GM12878 (cell line): Measurements from ENCODE around the gene LHFPL4. TPM values are rescaled to one million over a fixed set of nuclear protein-coding genes. Genes with fewer than 3 reads are reported as not detected.

ENCODE experiments used
- ATAC-seq: fragments of 200-7000 bp; cut with Tn5 transposase; 3 replicates; pipeline ENCODE4 v1.9.1; 2020; ENCODE audit warnings: mild to moderate bottlenecking, moderate library complexity
- BruUV-seq: library from RNA; stranded (reverse); fragments of 400-500 nt; replicated peaks from 2 replicates; lab custom pipeline; 2021; lab: Mats Ljungman, UMichigan
- CTCF ChIA-PET: fragments of 300-600 bp; sonication (Branson Sonifier 250); formaldehyde crosslinking; extraction: SDS; loops from one replicate; lab custom pipeline; 2021; ENCODE audit warnings: inconsistent platforms; lab: Yijun Ruan, JAX
- POLR2A ChIA-PET: fragments of 350-600 bp; formaldehyde crosslinking; extraction: SDS; loops from one replicate; lab custom pipeline; 2021; ENCODE audit warnings: inconsistent platforms; lab: Charles Lee
- RAD21 ChIA-PET: fragments of 300-600 bp; sonication (Branson Sonifier 250); formaldehyde crosslinking; loops from one replicate; lab custom pipeline; 2023; ENCODE audit warnings: antibody characterized with exemption; ENCODE audit not compliant: unreplicated experiment; lab: Charles Lee
- SMC1A ChIA-PET: fragments of 300-600 bp; sonication (Branson Sonifier 250); formaldehyde crosslinking; loops from one replicate; lab custom pipeline; 2023; ENCODE audit not compliant: unreplicated experiment, uncharacterized antibody; lab: Charles Lee
- DNase-seq: peaks from one replicate; pipeline ENCODE4 v3.0.0-alpha.2; 2011; ENCODE audit warnings: low read depth, low spot score
- FAIRE-seq: peaks from 3 replicates; lab custom pipeline; 2011; peaks lifted over from hg19 to GRCh38; lab: Jason Lieb, UNC
- H2AFZ ChIP-seq: 2 replicates; pipeline ENCODE4 v1.6.0; 2011; ENCODE audit warnings: low read depth, low read length, control low read depth; ENCODE audit not compliant: control insufficient read depth
- H3K27ac ChIP-seq: 2 replicates; pipeline ENCODE4 v1.5.1; 2011; ENCODE audit warnings: control low read depth; ENCODE audit not compliant: control insufficient read depth, insufficient read depth
- H3K27me3 ChIP-seq, 2 experiments: replicated peaks in 1 of 2; 2 replicates each; pipeline versions ENCODE4 v1.6.0 to v1.6.1; 2011; ENCODE audit warnings: low read length in 1 of 2; ENCODE audit not compliant: control insufficient read depth in 2 of 2, insufficient read depth in 2 of 2
- H3K36me3 ChIP-seq, 2 experiments: 2 replicates each; pipeline ENCODE4 v1.5.1; 2011; ENCODE audit warnings: low read length in 1 of 2; ENCODE audit not compliant: control insufficient read depth in 2 of 2, insufficient read depth in 2 of 2
- H3K4me1 ChIP-seq: 2 replicates; pipeline ENCODE4 v1.6.1; 2011; ENCODE audit warnings: mild to moderate bottlenecking, low read length, moderate library complexity, mixed read lengths; ENCODE audit not compliant: control insufficient read depth, insufficient read depth
- H3K4me2 ChIP-seq: 2 replicates; pipeline ENCODE4 v1.6.0; 2011; ENCODE audit warnings: control low read depth; ENCODE audit not compliant: control insufficient read depth, insufficient read depth
- H3K4me3 ChIP-seq: fragments of 200-600 bp; sonication (generic); 2 replicates; pipeline ENCODE4 v1.5.1; 2016
- H3K79me2 ChIP-seq: 2 replicates; pipeline ENCODE4 v1.6.0; 2011; ENCODE audit warnings: low read length; ENCODE audit not compliant: control insufficient read depth, insufficient read depth
- H3K9ac ChIP-seq: 2 replicates; pipeline ENCODE4 v1.8.0; 2011; ENCODE audit warnings: low read length, control low read depth, mixed read lengths; ENCODE audit not compliant: control insufficient read depth, insufficient read depth
- H3K9me3 ChIP-seq: replicated peaks from 3 replicates; pipeline ENCODE4 v1.5.1; 2011; ENCODE audit warnings: mild to moderate bottlenecking, low read length; ENCODE audit not compliant: control insufficient read depth, insufficient read depth
- H4K20me1 ChIP-seq: 2 replicates; pipeline ENCODE4 v1.6.0; 2011; ENCODE audit not compliant: control insufficient read depth, insufficient read depth
- BHLHE40 ChIP-seq, 2 experiments: fragments of 450-650 bp in 1 of 2; IDR thresholded peaks; 2 replicates each; pipeline ENCODE4 v1.6.1; 2011 to 2017; ENCODE audit warnings: low read depth in 2 of 2, borderline replicate concordance in 1 of 2, improper control_type of control experiment in 1 of 2, low read length in 1 of 2, mild to moderate bottlenecking in 1 of 2
- CBFB ChIP-seq: IDR thresholded peaks from 2 replicates; pipeline ENCODE4 v1.6.1; 2016; ENCODE audit warnings: antibody characterized with exemption, low read depth
- CEBPB ChIP-seq, 2 experiments: fragments of 150-350 bp in 1 of 2; IDR thresholded peaks; 2 replicates each; pipeline ENCODE4 v1.6.1; 2012 to 2014; ENCODE audit warnings: low read depth in 2 of 2, low read length in 2 of 2, borderline replicate concordance in 1 of 2, inconsistent platforms in 1 of 2
- CTCF ChIP-seq, 3 experiments: IDR thresholded peaks in 2 of 3; conservative IDR thresholded peaks in 1 of 3; 2 replicates each; pipeline ENCODE4 v1.5.1; 2011; ENCODE audit warnings: low read depth in 3 of 3, low read length in 3 of 3, mild to moderate bottlenecking in 3 of 3, control low read depth in 2 of 3, moderate library complexity in 2 of 3, inconsistent platforms in 1 of 3, mixed read lengths in 1 of 3; ENCODE audit not compliant: control insufficient read depth in 2 of 3, insufficient read depth in 1 of 3; ENCODE audit errors: extremely low read depth in 1 of 3
- FOXK2 ChIP-seq: fragments of 450-650 bp; IDR thresholded peaks from 2 replicates; pipeline ENCODE4 v1.6.1; 2017; ENCODE audit warnings: mild to moderate bottlenecking, moderate library complexity
- HSF1 ChIP-seq: fragments of 150-350 bp; IDR thresholded peaks from 2 replicates; pipeline ENCODE4 v1.6.1; 2014; ENCODE audit warnings: mild to moderate bottlenecking, low read depth, low read length
- IKZF2 ChIP-seq, 2 experiments: fragments of 450-650 bp; IDR thresholded peaks; 2 replicates each; pipeline ENCODE4 v1.6.1; 2017; ENCODE audit warnings: mild to moderate bottlenecking in 2 of 2, moderate library complexity in 2 of 2
- IRF4 ChIP-seq: IDR thresholded peaks from 2 replicates; pipeline ENCODE4 v1.6.1; 2011; ENCODE audit warnings: low read depth, low read length
- PRDM15 ChIP-seq: fragments of 450-650 bp; formaldehyde crosslinking; IDR thresholded peaks from 2 replicates; pipeline ENCODE4 v1.4.0; 2020; ENCODE audit warnings: mild to moderate bottlenecking, moderate library complexity
- RUNX3 ChIP-seq: IDR thresholded peaks from 2 replicates; pipeline ENCODE4 v1.6.1; 2012; ENCODE audit warnings: low read length, inconsistent platforms
- SMAD5 ChIP-seq: IDR thresholded peaks from 2 replicates; pipeline ENCODE4 v1.6.1; 2016; ENCODE audit warnings: antibody characterized with exemption, low read depth
- SP1 ChIP-seq: IDR thresholded peaks from one replicate; pipeline ENCODE4 v1.6.1; 2011; ENCODE audit warnings: low read depth, low read length
- SREBF1 ChIP-seq: IDR thresholded peaks from 2 replicates; pipeline ENCODE4 v1.6.1; 2012; ENCODE audit warnings: mild to moderate bottlenecking, low read length
- ZBED1 ChIP-seq: IDR thresholded peaks from 2 replicates; pipeline ENCODE4 v1.6.1; 2016; ENCODE audit warnings: borderline replicate concordance
- ZSCAN29 ChIP-seq: fragments of 450-650 bp; IDR thresholded peaks from 2 replicates; pipeline ENCODE4 v1.6.1; 2017; ENCODE audit warnings: mild to moderate bottlenecking, moderate library complexity
- WGBS: methylation state at CpG from one replicate; pipeline ENCODE4 v1.1.6; 2016; ENCODE audit warnings: low lambda C conversion rate; ENCODE audit not compliant: insufficient replicate concordance, insufficient coverage; ENCODE audit errors: missing lambda C conversion rate; 5-methylcytosine and 5-hydroxymethylcytosine counted together
- in situ Hi-C: fragments of 300-500 bp; cut with MboI; formaldehyde crosslinking; loops from 9 replicates; pipeline ENCODE4 v1.14.3; 2018; ENCODE audit warnings: mixed read lengths
- intact Hi-C: fragments of 100-400 bp; cut with micrococcal nuclease; formaldehyde crosslinking; loops from one replicate; pipeline ENCODE4 v1.14.2; 2022; ENCODE audit not compliant: unreplicated experiment
- polyA plus RNA-seq, 11 experiments: library from polyadenylated mRNA; depleted of rRNA in 4 of 11; unstranded in 6 of 11; stranded (reverse) in 5 of 11; fragments of >200 nt; fragmentation: Nextera tagmentation in 4 of 11; fragmentation: Illumina TruSeq in 1 of 11; extraction: Ambion mirVana in 4 of 11; extraction: Trizol in 1 of 11; gene quantifications; 1 replicate in 1 of 11; 2 replicates in 10 of 11; pipeline versions ENCODE4 v1.2.1 to v1.2.3, GENCODE V29; 2011 to 2016; ENCODE audit warnings: inconsistent platforms in 2 of 11, missing spikeins in 2 of 11, low read depth in 1 of 11
- total RNA-seq, 4 experiments: library from RNA; depleted of rRNA in 3 of 4; stranded (reverse); fragments of >200 nt in 3 of 4; fragmentation: Illumina TruSeq in 1 of 4; extraction: Trizol in 1 of 4; gene quantifications; 2 replicates each; pipeline versions ENCODE4 v1.2.1 to v1.2.3, GENCODE V29; 2013 to 2021

Gene LHFPL4
- total and polyA plus RNA-seq, 10 of the 15 experiments (the other 5 are each of a cell fraction or from before 2014, with no cell fraction given), result 0.05 to 0.15 TPM; not detected in 8

- TF ChIP-seq HSF1, result no peak
- peak; percentile 64; the same call in 1 of the 2 replicates for TF ChIP-seq IRF4
- TF ChIP-seq CBFB, result peak; percentile 61; the same call in 1 of the 2 replicates
- peak; percentile 85 for TF ChIP-seq RUNX3
- no peak for TF ChIP-seq ZBED1
Measured at GRCh38 chr3:9503283-9503682, 50.3 kb downstream of the LHFPL4 start (continued).

GRCh38 chr3:9501226-9501625 is 52.4 kb downstream of the LHFPL4 start:
- ChIA-PET SMC1A (no interaction called here), RAD21 (interaction anchor here (0.6 kb wide), 1 partner anchor 1488 kb away, joined by 4 read pairs; no protein-coding TSS in a partner anchor), POLR2A (no interaction called here), CTCF (interaction anchor here (0.8 to 5.2 kb wide), 10 partner anchors 17 to 430 kb away, joined by 3 to 45 read pairs (median 3); partner anchors contain the start of genes MTMR14 and THUMPD3)
- in situ Hi-C loops (loop anchor here (5.0 kb wide), 1 partner anchor 226 kb away; no protein-coding TSS in a partner anchor), intact Hi-C loops (loop anchor here (5.0 to 10.0 kb wide), 2 partner anchors 151 to 526 kb away; no protein-coding TSS in a partner anchor)
- Histone ChIP-seq H2AFZ (no peak overlapping the region), H3K27ac (no peak overlapping the region), H3K4me3 (no peak overlapping the region), H3K36me3 (no peaks in the 10 kb centered on the region), H3K9me3 (no peaks in the 10 kb centered on the region), H4K20me1 (no peaks in the 10 kb centered on the region), H3K79me2 (no peaks in the 10 kb centered on the region), H3K4me1 (peaks cover 2% of the 10 kb centered on the region; the same call in 1 of the 2 replicates), H3K4me2 (no peak overlapping the region), H3K27me3 (peaks cover 1 to 8% of the 10 kb centered on the region in 2 experiments), H3K9ac (no peak overlapping the region)
- TF ChIP-seq SP1, result no peak
- no peak for TF ChIP-seq IKZF2 (IDR thresholded peaks at IDR 0.05)
- no peak for TF ChIP-seq PRDM15 (CRISPR knock-in tag)
- no peak for TF ChIP-seq SMAD5
- TF ChIP-seq BHLHE40 (IDR thresholded peaks at IDR 0.05; ENCODE audit: borderline replicate concordance in 1 of 2, low read depth in 2 of 2, low read length in 1 of 2), result no peak
- TF ChIP-seq ZSCAN29, result no peak
- no peak for TF ChIP-seq SREBF1
- no peak for TF ChIP-seq CTCF (IDR thresholded peaks at IDR 0.05 in 2 of 3, conservative IDR thresholded peaks at IDR 0.05 in 1 of 3; ENCODE audit: control insufficient read depth in 2 of 3, extremely low read depth in 1 of 3, insufficient read depth in 1 of 3, low read depth in 3 of 3, low read length in 3 of 3)
- TF ChIP-seq FOXK2, result no peak
- no peak for TF ChIP-seq CEBPB (IDR thresholded peaks at IDR 0.05; ENCODE audit: borderline replicate concordance in 1 of 2, low read depth in 2 of 2, low read length in 2 of 2)
- FAIRE-seq (no peak), DNase-seq (no peak), ATAC-seq (no peak)
- no TSS peak for BruUV-seq
- WGBS, result 25% methylated on average over 6 of the region's 6 CpGs
